Activated T-cell treated with anti-CD3 and anti-CD28 coated beads, Interleukin-2, amount 50 U/mL, for 1 hour (primary cell): Measurements from ENCODE around the gene CTAG1B.
"Not testable (repeated sequence)": the region's sequence is repeated elsewhere in the genome, so short reads cannot be mapped to it uniquely, and the experiment has no call there.

Experiments used
- DNase-seq: peaks from one replicate; pipeline ENCODE4 v3.0.0-alpha.2; 2020

CTAG1B gene

DNA sequence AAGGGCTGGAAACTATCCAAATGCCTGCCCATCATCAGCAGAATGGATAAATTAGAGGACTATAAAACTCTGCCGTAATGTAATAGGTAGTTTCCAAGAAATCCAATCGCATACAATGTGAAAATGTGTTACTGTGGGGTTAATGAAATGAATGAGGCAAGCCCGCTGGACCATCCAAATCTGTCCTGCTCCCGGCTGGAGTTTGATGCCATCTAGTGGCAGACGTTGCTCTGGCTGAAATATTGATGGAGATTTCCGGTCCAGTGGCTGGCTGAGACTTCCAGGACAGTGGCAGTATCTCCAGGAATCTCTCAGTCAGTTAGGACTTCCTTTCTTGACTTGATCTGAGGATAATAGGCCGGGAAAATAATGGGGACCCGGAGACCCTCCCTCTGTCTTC is 36.1 kb downstream of the CTAG1B start:
- DNase-seq, result not testable (repeated sequence)

- not testable (repeated sequence) for DNase-seq
Measured at GRCh38 chrX:154575076-154575475, 44.0 kb downstream of the CTAG1B start.

DNA sequence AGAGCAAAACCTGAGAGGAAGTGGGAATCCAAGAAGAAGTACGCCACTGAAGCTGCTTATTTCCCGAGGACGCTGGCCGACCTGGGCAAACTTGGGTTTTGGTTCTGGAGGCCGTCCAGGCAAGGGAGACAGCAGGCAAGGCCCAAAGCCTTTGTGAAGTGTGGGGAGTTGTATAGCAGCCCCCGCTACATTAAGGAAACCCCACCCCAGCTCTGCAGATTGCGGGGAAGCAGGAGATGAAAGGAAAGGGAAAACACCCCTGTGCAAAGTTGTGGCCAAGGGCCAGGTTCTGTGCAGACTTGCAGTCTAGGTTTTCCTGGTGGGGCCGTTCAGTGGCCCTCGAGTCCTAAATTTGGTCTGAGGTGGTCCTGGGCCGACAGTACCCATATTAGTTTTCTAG is 46.0 kb downstream of the CTAG1B start:
- DNase-seq, result not testable (repeated sequence)

GRCh38 chrX:154570361-154570760 is 48.7 kb downstream of the CTAG1B start:
- not testable (repeated sequence) for DNase-seq
